Stimulated activated CD8-positive, alpha-beta memory T cell treated with anti-CD3 and anti-CD28 coated beads, Interleukin-7, amount 100 ng/mL, for 4 hours (primary cell): Measurements from ENCODE around the gene AOC2.
"Not testable (repeated sequence)": the region's sequence is repeated elsewhere in the genome, so short reads cannot be mapped to it uniquely, and the experiment has no call there.

Experiments
- DNase-seq, 2 donors: peaks; one replicate each; pipeline ENCODE4 v3.0.0-alpha.2; 2020; ENCODE audit warnings: low read depth in 2 of 2

AOC2 gene

DNA sequence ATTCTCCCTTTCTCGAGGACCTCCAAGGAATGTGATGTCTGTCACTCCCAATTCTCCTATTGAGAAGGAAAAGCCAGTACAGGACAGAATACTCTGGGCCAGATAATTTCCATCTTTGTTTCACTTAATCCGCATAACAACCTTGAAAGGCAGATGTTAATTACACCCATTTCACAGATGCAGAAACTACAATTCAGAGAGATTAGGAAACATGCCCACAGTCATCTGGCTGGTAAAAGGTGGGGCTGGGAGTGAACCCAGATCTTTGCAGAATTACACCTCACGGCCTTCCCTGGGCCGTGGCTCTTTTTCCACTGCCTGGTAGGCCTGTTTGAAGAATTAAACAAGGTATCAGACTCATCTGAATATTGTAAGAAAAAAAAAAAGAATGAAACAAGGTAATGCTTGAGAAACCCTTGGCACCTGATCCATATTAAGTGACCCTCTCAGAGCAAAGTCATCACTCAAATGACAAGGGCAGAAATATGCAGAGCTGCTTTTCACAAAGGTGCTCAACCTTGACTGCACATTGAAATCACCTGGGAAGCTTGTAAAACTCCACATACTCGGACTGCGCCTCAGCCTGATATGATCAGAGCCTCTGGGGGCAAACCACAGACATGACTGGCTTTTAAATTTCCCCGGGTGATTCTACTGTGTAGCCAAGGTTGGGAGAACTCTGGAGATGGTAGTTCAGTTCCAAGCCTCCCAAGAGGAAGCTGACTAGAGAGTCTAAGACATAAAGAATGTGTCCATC is 39.6 kb downstream of the AOC2 start:
- no peak for DNase-seq

DNA sequence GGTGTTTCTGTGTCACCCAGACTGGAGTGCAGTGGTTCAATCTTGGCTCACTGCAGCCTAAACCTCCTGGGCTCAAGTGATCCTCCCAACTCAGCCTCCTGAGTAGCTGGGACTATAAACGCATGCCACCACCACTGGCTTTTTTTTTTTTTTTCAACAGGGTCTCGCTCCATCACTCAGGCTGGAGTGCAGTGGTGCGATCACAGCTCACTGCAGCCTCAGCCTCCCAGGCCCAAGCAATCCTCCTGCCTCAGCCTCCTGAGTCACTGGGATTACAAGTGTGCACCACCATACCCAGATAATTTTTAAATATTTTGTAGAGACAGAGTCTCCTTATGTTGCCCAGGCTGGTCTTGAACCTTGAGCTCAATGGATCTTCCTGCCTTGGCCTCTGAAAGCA is 41.4 kb downstream of the AOC2 start:
- DNase-seq, result not testable (repeated sequence)

DNA sequence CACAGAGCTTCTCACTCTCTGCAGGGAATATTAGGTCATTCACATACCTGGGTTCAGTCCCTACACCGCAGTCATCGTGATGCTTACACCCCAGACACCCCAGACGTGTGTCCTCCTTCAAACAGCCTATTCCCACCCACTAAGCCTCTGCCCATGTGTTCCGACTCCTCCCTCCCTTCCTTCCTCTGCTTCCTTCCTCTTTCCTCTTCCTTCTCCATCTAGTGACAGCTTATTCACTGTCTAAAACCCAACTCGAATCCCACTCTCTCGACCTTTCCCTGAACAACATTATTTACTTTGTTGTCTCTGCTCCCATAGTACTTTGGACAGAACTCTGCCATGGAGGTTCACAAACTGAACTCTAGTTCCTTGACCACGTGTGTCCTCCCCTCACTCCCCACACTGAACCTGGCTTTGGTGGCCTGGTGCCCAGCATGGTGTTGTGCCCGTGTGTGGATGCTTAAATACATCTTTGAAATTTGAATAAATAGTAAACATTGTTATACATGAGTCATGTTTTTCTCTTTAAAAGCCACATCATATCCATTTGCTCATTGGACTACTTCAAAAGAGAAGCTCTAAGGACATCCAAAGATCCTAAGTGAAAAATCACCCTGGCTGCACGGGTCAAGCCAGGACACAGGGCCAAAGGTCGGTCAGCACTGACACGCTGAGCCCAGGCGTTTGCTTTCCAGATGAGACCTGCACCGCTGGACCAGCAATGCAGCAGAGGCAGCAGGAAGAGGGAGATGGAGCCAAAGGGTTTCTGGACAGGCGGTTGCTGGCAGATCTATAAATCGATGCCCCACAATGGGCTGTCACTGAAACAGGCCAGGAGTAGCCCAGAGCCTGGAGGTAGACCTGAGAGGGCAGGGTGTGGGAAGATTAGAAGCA is 42.1 kb downstream of the AOC2 start:
- DNase-seq, result no peak

DNA sequence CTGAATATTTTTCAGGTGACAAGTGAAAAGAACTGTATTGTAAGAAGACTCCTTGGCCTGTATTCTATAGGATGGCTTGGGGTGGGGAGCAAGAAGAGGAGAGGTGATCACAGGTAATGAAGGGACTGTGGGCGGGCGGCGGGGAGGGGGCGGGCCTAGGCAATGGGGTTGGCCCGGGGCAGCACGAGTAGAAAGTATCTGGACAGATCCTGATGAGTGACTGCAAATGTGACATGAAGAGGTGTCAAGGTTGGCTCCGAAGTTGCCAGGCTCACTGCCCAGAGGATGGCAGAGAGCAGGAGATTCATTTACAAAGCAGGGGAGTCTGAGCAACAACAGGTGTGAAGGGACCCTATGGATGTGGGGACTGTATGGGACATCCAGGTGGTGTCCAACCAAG is 45.4 kb downstream of the AOC2 start:
- DNase-seq, result no peak

DNA sequence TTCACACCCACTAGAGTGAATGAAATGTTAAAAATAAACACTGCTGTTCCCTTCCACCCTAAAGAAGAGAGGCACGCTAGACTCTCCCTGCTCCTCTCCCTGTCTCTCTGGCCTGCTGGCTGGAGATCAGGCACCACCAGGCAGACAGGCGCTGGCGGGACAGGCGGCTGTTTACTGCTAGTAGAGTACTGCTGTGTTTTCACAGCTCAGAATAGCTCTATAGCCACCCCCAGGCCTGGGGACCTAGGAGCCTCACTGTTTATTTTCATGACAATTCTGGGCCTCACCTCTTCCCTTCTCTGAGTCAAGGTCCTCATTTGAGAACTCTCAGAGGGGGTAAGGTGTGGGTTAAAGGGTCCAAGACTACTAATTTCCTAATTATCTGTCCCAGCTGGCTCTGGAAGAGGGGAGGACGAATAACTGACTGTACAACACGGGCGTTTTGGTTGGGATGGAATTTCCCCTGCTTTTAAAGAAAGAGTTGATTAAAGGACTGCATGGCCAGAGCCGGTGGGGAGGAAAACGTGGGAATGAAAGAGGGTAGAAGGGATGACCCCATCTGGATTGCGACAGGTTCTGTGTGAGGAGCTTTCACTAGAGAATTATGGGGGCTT is 47.3 kb downstream of the AOC2 start:
- DNase-seq, result no peak

DNA sequence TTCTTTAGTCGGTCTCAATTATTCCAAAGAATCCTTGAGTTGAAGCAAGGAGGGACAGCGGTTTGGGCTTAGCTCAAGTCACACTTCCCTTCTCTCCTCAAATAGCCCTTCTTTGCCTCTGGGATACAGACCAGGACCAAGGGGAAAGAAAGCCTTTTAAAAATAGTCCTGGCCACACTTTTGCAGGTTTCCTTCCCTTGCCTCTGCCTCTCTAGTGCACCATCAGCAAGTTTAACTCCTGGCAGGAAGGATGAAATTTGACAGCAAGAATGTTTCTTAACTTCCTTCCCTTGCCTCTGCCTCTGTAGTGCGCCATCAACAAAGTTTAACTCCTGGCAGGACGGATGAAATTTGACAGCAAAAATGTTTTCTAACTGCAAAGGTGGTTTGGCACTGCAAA is 49.0 kb downstream of the AOC2 start:
- no peak for DNase-seq

DNA sequence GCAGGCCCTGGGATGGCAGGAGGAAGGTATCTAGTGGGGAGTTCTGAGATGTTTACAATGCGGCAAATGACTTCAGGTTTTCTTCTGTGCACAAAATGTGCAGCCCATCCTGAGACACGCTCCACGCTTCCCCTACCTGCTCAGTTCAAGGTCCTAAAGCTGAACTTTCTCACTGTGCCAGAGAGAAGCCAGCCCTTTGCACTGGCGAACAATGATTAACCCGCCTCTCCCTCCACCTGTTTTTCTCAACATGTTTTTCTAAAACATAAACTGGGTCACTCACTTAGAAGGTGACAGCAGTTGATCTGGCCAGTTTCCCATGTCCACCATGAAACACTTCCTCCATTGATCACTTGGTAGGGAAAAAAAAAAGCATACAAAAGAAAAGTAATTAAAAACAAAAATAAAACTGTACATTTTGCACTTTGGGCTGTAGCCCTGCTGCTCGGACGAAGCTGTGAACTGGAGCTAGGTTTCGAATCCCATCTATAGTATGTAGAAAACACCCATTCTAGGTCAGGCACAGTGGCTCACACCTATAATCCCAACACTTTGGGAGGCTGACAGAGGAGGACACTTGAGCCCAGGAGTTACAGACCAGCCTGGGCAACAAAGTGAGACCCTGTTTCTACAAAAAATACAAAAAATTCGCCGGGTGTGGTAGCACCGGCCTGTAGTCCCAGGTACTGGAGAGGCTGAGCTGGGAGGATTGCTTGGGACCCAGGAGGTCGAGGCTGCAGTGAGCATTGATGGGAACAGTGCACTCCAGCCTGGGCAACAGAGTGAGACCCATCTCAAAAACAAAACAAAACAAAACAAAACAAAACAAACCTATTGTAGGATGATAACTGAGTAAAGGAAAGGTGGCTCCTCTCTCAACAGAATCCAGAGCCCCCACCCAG is 50.2 kb downstream of the AOC2 start:
- DNase-seq, result no peak

DNA sequence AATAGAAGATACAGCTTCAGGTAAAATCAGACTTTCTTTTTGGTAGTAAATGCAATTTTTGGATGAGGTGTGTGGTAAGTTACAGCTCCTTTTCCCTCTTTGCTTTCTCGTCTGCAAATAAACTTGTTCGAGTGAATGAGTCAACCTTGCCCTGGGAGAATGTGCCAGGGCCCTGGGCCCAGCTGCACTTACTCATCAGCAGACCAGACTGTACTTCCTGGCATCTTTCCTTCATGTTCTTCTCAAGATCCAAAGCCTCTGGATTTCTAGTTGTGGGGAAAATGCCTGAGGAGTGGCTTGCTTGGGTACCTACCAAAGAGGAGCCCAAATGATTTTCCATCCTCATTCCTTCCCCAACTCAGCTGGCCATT is 50.8 kb downstream of the AOC2 start:
- no peak for DNase-seq

DNA sequence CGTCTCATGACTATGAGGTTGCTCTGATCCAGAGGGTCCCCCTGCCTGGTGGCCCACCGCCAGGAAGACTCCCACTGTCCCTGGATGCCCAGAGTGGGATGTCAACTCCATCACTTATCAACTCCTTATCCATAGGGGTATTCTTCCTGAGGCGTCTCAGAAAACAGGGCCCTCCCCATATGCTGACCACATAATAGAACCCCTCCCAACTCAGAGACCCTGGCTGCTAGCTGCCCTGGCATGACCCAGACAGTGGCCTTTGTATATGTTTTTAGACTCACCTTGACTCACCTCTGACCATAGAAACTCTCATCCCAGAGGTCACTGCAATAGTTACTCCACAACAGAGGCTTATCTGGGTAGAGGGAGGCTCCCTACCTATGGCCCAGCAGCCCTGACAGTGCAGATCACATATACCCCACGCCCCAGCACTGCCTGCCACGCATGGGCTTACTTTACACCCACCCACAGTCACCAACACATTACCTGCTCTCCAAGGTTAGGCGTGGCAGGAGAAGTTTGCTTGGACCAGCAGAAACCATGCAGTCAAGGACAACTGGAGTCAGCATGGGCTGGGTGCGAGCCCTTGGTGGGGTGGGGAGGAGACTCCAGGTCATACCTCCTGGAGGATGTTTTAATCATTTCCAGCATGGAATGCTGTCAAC is 53.9 kb downstream of the AOC2 start:
- DNase-seq, result no peak

DNA sequence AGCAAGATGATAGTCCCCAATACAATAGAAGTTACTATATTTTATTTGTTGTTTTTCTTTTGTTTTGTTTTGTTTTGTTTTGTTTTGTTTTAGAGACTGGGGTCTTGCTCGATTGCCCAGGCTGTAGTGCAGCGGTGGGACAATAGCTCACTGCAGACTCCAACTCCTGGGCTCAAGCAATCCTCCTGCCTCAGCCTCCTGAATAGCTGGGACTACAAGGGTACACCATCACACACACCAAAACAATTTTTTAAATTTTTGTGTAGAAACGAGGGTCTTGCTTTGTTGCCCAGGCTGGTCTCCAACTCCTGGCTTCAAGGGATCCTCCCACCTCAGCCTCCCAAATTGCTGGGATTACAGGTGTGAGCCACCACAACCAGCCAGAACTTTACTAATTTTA is 55.6 kb downstream of the AOC2 start:
- not testable (repeated sequence) for DNase-seq
